HG02884 (cell line): ENCODE data around the gene PHF3.
"Not testable (repeated sequence)": the region's sequence is repeated elsewhere in the genome, so short reads cannot be mapped to it uniquely, and the experiment has no call there.

Experiments
- ATAC-seq: cut with Tn5 transposase; IDR thresholded peaks from one replicate; pipeline ENCODE4 v1.9.1; 2021; ENCODE audit warnings: mild to moderate bottlenecking, moderate library complexity; ENCODE audit not compliant: unreplicated experiment

Gene PHF3

DNA sequence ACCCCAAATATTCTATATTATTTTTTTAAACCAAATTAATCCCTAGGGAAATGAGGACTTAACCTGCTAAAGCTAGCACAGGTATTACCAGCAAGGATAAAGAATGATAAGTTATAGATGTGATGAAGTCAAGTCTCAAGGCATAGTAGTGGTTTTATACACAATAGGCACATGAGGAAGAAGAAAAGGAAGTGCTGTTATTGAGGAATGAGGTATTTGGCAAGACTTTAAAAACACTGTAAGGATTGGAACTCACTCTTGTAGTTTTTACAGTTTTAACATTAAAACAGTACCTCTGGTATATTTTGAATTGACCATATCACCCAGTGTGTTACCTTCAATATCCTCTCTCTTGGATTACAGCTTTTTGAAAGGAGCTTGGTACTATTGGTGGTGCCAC is 54.6 kb downstream of the PHF3 start:
- no peak for ATAC-seq

DNA sequence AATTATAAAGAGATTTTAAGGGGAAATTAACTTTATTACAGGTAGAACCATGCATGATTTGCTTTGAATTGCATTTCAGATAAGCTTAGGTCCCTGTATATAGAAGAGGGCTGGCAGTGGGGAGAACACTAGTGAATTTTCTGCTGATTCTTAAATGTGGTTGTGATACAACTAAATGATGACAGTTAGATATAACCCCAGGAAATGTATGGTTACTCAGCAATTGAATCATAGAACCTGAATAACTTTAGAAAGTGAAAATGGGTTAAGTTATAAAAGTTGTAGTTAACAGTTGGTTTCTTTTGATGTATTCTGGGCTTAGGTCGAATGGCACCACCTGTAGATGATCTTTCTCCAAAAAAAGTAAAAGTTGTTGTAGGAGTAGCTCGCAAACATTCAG is 70.1 kb downstream of the PHF3 start:
- no peak for ATAC-seq

DNA sequence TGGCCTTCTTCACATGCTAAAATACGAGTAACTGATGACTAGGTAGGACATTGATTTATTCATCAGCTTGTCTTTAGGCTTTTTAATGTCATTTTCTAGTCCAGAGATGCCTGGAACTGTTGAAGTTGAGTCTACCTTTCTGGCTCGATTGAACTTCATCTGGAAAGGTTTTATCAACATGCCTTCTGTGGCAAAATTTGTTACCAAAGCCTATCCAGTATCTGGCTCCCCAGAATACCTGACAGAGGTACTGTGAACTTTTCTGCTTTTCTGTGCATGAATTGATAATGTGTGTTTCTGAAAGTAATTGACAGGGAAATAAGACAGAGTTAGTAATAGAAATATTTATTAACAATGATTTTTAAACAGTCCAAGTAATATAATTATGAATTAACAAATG is 71.0 kb downstream of the PHF3 start:
- ATAC-seq, result no peak

DNA sequence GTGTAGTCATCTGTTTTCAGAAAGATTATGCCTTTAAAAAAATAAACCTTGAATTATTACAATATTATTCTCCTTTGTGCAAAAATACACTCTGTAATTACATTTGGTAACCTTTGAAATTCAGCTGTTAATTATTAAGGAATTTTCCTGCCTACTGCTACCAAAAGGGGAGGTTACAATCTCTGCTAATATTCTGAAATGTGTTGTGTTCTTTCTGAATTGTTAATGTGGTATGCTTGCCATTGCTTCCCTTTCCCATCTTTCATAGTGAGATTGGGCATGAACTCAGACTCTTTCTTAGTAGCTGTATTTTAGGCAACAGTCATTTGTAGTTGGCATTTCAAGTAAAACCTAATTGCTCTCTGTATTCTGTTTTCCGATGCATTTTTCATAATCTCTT is 73.0 kb downstream of the PHF3 start:
- ATAC-seq, result no peak

DNA sequence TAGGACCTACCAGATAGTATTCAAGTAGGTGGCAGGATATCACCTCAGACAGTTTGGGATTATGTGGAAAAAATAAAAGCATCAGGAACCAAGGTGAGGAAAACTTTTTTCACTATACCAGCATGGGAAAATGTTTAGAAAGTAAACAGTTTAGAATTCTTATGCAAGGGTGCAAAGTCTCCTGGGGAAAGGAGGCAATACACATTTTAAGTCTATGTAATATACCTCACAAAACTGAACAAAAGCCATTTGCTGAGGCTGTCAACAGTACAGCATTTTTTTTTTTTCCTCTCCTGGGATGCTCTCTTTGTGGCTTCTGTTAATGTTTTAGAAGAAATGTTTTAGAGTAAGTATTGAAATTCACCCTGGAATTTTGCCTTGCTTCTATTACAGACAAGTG is 73.5 kb downstream of the PHF3 start:
- no peak for ATAC-seq

DNA sequence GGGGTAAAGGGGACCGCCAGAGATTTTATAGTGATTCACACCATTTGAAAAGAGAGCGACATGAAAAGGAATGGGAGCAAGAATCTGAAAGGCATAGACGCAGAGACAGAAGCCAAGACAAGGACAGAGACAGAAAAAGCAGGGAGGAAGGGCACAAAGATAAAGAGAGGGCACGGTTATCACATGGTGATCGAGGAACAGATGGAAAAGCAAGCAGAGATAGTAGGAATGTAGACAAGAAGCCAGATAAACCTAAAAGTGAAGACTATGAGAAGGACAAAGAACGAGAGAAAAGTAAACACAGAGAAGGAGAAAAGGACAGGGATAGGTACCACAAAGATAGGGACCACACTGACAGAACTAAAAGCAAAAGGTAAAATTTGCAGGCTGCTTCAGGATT is 77.7 kb downstream of the PHF3 start:
- ATAC-seq, result no peak

DNA sequence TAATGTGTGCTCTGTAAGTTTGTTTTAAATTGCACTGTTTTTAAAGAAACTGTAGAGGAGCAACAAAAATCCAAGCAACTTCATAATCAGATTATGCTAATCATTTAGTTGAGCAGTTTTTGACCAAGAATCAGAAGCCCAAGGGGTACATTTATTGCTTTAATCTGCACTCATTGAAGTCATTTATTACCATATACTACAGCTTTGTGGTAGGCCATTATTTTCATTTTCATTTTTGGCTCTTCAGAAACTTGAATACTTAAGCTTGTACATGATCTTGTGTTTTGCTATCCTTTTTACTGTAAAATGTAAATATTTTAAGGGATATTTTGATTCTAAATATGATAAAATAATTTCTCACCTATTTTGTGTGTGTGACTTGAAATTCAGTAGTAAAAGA is 78.5 kb downstream of the PHF3 start:
- ATAC-seq, result no peak

DNA sequence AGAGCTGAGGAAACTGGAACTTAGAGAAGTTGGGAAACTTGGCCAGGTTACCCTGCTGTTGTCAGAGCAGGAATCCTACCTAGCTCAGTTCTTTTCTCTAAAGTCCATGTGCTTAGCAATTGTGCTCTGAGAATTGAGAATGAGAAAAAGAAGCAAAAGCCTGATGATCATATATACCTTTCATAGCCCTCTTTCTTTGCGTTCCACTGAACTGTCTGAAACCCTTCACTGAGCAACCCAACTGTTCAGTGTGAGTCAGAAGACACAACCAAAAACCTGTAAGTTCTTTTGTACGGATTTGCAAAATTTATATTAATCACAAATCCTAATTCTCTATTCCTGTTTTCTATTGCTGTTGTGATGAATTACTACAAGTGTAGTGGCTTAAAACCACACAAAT is 80.6 kb downstream of the PHF3 start:
- peak; percentile 51 for ATAC-seq

DNA sequence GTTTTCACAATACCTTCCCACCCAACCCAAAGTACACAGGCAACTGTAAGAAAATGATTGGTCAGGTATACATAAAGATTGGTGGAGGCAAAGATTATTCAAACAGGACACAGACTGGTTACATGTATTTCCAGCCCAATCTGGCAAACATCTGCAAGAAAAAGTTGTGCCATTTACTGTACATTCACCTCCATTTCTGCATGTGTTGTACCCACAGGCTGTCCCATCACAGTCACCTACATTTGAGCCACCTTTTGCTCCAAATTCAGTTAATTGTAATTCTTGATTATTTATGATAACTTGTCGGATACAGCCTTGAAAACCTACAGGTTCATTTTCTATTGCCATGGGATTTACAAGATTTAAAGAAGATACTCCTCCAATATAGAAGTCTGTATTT is 85.6 kb downstream of the PHF3 start:
- no peak for ATAC-seq

DNA sequence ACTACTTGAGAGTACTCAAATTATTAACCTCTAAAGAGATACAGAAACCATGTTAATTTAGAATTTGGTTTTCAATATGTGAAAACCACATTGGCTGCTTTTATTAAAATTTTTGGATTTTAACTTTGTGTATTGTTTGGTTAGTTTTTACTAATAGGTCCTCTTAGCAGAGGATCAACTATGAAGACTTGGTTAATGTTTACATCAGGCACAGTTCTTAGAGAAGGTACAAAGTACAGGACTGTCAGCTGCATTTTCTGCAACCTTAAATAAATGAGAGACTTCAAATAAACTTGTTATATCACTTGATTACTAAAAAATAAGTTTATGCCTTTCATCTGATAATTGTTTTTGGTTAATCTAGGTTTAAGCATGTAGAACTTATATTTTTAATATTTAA is 89.1 kb downstream of the PHF3 start:
- ATAC-seq, result no peak

DNA sequence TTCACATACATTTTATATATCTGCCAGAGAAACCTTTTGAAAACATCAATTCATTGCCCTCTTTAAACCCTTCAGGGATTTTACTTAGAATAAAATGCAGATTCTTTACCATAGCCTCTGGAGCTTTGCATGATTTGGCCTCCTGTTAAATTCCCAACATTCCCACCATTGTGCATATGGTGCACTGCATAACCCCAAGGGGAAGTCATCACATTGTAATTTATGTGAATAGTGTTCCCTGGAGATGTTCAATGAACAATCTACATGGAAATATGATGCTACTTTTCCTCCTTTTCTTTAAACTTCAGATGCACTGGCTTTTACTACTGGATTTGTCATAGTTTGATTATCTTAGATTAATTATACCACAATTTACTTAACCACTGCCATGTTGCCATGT is 94.7 kb downstream of the PHF3 start:
- ATAC-seq, result no peak

DNA sequence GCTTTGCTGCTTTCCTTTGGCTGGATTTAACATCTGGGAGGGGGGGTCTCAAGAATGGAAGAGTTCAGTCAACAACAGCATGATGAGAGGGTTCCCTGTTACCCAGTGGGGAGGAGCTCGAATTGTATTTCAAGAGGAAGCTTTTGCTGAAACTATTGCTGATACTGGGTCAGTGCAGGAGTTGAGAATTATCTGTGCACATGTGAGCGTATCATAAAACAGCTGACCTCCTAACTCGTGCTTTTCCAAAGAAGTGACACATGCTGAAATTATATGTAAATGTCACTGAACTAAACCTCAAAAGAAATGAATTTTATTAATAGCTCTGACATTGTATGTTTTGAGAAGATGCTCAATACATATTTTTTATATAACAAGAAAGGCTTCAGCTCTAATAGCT is 96.3 kb downstream of the PHF3 start:
- no peak for ATAC-seq

DNA sequence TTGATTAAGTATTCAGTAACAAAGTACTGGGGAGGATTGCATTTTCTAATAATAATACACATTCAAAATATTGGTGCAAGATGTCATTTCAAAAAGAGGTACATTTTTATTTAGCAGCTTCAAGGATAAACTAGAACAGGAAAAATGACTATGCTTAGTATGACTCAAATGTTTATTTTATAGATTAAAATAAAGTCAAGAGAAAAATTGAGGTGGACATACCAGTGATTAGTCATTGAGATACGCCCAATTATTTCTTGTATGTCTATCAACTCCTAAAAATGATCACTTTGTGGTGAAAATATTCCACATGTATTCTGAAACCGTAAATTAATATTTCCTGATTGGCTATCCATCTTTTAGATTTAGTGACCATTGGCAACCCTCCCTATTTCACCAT is 96.7 kb downstream of the PHF3 start:
- no peak for ATAC-seq

DNA sequence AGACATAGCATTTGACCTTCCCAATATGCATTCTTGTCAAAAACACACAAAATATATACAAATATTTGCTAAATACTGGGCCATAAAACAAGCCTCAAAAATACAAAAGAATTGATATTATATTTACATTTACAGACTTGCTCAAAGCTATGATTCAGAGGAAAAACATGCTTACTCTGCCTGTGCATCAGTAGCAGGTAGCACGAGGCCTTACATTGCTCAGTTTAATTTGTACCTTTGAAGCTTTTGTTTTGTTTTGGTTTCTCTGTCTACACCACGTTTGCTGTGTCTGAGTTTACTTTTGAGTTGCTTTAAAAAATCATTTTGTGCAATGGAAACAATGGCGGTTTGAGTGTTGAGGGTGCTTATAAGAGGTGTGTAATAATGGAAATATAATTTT is 99.3 kb downstream of the PHF3 start:
- no peak for ATAC-seq

DNA sequence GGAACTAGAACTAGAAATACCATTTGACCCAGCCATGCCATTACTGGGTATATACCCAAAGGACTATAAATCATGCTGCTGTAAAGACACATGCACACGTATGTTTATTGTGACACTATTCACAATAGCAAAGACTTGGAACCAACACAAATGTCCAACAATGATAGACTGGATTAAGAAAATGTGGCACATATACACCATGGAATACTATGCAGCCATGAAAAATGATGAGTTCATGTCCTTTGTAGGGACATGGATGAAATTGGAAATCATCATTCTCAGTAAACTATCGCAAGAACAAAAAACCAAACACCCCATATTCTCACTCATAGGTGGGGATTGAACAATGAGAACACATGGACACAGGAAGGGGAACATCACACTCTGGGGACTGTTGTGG is 102.6 kb downstream of the PHF3 start:
- ATAC-seq, result not testable (repeated sequence)

DNA sequence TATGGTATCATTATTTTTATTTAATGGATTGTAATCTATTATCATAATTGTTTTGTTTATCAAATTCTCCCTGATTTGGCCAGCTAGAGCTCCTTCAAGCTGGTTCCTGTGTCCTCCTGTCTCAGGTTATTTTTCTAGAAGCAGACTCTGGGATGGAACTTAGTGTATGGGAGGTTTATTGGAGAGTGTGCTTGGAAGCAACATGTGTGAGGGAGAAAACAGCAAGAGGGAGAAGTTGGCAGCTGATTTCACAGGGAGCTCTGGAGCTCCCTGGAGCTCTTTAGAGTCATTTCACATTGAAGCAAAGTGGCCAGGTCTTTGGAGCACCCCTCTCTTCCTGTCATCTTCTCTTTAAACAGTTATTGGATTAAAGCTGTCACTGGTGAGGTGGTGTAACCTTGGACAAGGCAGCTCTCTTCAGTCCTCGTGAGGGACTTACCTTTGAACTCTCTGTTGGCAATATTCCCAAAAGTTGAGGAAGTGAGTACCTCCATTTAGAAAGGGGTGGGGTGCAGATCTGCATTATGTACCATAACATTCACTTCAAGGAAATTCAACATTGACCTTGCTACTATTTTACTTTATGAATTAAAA is 103.6 kb downstream of the PHF3 start:
- no peak for ATAC-seq

DNA sequence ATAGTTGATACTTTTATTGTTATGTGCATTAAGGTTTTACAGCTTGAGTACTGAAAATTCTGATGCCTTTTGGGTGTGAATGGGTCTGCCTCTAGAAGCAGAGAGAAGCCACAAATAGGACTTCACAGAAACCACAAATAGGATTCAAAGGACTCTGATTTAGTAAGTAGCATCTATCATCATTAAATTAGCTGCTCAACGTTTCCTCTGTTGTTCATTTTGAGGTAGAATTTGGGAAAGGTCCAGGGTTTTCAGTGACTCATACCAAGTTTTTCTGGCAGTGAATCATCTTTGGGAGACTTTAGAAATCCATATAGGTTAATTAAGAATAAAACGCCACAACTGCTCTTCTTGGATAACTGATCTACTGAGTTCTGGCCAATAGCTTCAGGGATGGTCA is 105.1 kb downstream of the PHF3 start:
- no peak for ATAC-seq

DNA sequence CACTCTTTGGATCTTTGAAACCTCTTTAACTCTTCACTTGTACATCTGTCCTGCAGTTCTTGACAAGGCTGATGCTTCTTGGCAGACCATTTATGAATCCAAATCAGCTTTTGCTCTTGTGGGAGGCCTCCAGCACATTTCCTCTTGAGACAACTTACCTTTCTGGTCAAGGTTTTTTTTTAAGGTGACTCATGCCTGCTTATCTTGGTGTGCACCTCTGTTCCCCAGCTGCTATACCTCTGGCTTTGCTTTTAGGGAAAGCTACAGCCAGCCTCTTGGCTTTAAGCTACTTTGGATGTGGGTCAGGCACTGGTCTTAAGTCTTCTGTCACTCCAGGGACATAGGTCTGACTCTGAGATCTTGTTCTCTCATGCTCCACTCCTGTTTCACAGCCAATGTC is 106.5 kb downstream of the PHF3 start:
- ATAC-seq, result no peak

DNA sequence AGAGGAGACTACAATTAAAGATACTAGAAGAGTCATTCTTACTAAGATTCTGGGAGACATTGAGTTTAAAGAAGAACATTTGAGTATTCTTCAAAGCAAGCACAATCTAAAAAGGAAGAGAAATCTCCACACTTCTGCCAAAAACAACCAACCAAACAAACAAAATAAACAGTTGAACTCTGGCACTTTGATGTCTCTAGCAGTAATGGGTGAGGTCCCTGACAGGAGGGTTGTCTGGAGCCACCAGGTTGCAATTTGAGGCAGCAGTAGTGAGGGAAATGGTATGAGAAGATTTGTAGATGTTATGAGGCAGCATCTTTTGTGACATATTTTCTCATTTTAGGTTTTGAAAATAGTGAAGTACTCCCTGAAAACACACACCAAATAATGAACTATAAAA is 108.1 kb downstream of the PHF3 start:
- ATAC-seq, result no peak

DNA sequence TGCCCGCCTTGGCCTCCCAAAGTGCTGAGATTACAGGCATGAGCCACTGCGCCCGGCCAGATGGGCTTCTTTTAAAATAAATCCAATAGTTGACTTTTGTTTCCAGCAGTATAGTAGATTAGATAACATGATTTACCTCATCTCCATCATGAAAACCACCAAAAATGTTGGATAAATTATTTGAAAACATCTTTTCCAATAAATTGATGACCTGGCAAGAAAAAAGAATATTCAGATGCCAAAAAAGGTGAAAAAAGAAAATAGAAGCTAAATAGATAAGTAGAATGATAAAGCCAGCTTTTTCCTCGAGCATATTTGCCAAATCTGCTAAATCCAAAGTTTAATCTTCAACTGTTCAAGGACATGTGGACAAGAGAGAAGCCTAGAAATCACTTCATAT is 109.2 kb downstream of the PHF3 start:
- no peak for ATAC-seq

DNA sequence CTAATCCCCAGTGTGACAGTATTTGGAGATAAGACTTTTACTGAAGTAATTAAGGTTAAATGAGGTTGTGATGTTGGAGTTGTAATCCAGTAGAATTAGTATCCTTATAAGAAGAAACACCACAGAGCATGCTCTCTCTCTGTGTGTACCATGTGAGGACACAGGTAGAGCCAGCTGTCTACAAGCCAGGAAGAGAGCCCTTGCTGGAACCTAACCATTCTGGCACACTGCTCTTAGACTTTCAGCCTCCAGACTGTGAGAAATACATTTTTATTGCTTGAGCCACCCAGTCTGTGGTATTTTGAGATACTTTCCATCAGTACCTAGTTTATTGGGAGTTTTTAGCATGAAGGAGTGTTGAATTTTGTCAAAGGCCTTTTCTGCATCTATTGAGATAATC is 110.2 kb downstream of the PHF3 start:
- ATAC-seq, result no peak

DNA sequence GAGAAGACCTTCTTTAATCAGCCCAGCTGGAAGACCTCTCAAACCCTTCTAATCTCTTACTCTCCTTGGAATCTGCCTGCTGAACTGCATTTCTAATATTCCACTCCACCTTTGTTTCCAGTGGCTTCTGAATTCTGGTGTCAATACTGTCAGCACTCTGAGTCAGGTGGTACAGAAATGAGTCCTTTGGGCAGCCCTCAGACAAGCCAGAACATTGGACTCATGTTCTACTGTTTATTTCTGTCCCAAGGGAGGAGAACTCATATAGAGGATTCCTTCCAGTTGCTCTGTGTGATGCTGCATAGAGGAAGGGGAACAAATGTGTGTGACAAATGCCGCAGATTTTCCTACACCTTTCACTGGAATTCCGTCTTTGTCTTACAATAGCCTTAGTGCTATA is 114.8 kb downstream of the PHF3 start:
- no peak for ATAC-seq

DNA sequence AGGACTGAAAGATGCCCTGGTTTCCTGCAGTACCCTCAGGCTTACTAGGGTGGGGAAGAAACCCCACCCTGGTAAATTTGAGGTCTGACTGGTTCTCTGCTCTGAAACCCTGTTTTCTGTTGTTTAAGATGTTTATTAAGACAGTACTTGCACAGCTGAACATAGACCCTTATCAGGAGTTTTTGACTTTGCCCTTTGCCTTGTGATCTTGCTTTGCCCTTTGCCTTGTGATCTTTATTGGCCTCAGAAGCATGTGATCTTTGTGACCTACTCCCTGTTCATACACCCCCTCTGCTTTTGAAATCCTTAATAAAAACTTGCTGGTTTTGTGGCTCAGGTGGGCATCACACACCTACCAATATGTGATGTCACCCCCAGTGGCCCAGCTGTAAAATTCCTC is 121.7 kb downstream of the PHF3 start:
- not testable (repeated sequence) for ATAC-seq

DNA sequence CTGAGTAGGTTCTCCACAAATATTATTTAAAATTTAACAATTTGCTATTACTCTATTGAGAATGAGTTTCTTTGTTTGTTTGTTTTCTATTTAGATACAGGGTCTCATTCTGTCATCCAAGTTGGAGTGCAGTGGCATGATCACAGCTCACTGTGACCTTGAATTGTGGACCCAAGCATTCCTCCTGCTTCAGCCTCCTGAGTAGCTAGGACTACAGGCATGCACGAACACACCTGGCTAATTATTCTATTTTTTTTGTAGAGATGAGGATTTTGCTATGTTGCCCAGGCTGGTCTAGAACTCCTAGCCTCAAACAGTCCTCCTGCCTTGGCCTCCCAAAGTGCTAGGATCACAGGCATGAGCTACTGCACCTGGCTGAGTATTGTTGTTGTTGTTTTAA is 122.2 kb downstream of the PHF3 start:
- no peak for ATAC-seq
